IPS DF 6.9 (cell line): Measurements from ENCODE around the gene AP1G2.

Source experiments
- DNase-seq: peaks from one replicate; pipeline ENCODE4 v3.0.0-alpha.2; 2013; ENCODE audit warnings: low read depth, low spot score
- H3K27ac ChIP-seq: one replicate; pipeline ENCODE4 v1.5.1; 2013; ENCODE audit warnings: low read length, control low read depth
- H3K27me3 ChIP-seq: 2 replicates; pipeline ENCODE4 v1.6.1; 2013; ENCODE audit warnings: mild to moderate bottlenecking, low read length; ENCODE audit not compliant: control insufficient read depth, insufficient read depth
- H3K36me3 ChIP-seq: 2 replicates; pipeline ENCODE4 v1.6.1; 2013; ENCODE audit warnings: low read length; ENCODE audit not compliant: control insufficient read depth, insufficient read depth
- H3K4me1 ChIP-seq: 2 replicates; pipeline ENCODE4 v1.6.1; 2013; ENCODE audit warnings: low read length; ENCODE audit not compliant: control insufficient read depth, insufficient read depth
- H3K4me3 ChIP-seq: 2 replicates; pipeline ENCODE4 v1.5.1; 2013; ENCODE audit warnings: mild to moderate bottlenecking, low read length
- H3K9me3 ChIP-seq: 2 replicates; pipeline ENCODE4 v1.6.1; 2013; ENCODE audit warnings: low read length, inconsistent platforms; ENCODE audit not compliant: control insufficient read depth, insufficient read depth
- WGBS: extraction: QIAGEN DNeasy Blood & Tissue Kit; methylation state at CpG from one replicate; pipeline ENCODE4 v1.1.7; 2013; ENCODE audit warnings: mixed read lengths, missing lambda C conversion rate; ENCODE audit not compliant: insufficient read length, insufficient coverage; 5-methylcytosine and 5-hydroxymethylcytosine counted together

The AP1G2 gene

GRCh38 chr14:23528555-23528954, 39.0 kb downstream of the AP1G2 start:
- WGBS: no CpG with 5 or more reads among the region's 1 CpG
- Histone ChIP-seq H3K27ac (no peak overlapping the region), H3K9me3 (no peaks in the 10 kb centered on the region), H3K36me3 (peaks cover 39% of the 10 kb centered on the region), H3K27me3 (no peaks in the 10 kb centered on the region), H3K4me1 (peaks cover 2% of the 10 kb centered on the region; the same call in 1 of the 2 replicates), H3K4me3 (no peak overlapping the region)
- DNase-seq: no peak

- no CpG with 5 or more reads among the region's 8 CpGs for WGBS
- peaks cover 7% of the 10 kb centered on the region; the same call in 1 of the 2 replicates for H3K4me1 ChIP-seq
- H3K9me3 ChIP-seq: no peaks in the 10 kb centered on the region
- no peaks in the 10 kb centered on the region for H3K27me3 ChIP-seq
- no peak overlapping the region for H3K4me3 ChIP-seq
- H3K36me3 ChIP-seq: peaks cover 29% of the 10 kb centered on the region
- no peak overlapping the region for H3K27ac ChIP-seq
- no peak for DNase-seq
Measured at GRCh38 chr14:23525611-23526010, 42.0 kb downstream of the AP1G2 start.

- Histone ChIP-seq H3K9me3 (no peaks in the 10 kb centered on the region), H3K4me3 (no peak overlapping the region), H3K36me3 (peaks cover 29% of the 10 kb centered on the region), H3K4me1 (peaks cover 11% of the 10 kb centered on the region), H3K27ac (no peak overlapping the region), H3K27me3 (no peaks in the 10 kb centered on the region)
- no CpG with 5 or more reads among the region's 14 CpGs for WGBS
- DNase-seq: no peak
Measured at GRCh38 chr14:23524954-23525353, 42.6 kb downstream of the AP1G2 start.

- no peaks in the 10 kb centered on the region for H3K27me3 ChIP-seq
- no peak overlapping the region for H3K4me3 ChIP-seq
- DNase-seq: no peak
- no peaks in the 10 kb centered on the region for H3K9me3 ChIP-seq
- no peak overlapping the region for H3K27ac ChIP-seq
- H3K36me3 ChIP-seq: peaks cover 29% of the 10 kb centered on the region
- H3K4me1 ChIP-seq: peaks cover 12% of the 10 kb centered on the region
- no CpG with 5 or more reads among the region's 16 CpGs for WGBS
Measured at GRCh38 chr14:23523229-23524016, 44.2 kb downstream of the AP1G2 start.

- H3K27me3 ChIP-seq: no peaks in the 10 kb centered on the region
- no peaks in the 10 kb centered on the region for H3K9me3 ChIP-seq
- H3K36me3 ChIP-seq: peaks cover 29% of the 10 kb centered on the region
- no CpG with 5 or more reads among the region's 9 CpGs for WGBS
- H3K4me3 ChIP-seq: no peak overlapping the region
- peaks cover 13% of the 10 kb centered on the region for H3K4me1 ChIP-seq
- no peak for DNase-seq
- H3K27ac ChIP-seq: no peak overlapping the region
Measured at GRCh38 chr14:23522643-23523198, 44.9 kb downstream of the AP1G2 start.

- peaks cover 24% of the 10 kb centered on the region for H3K36me3 ChIP-seq
- H3K4me3 ChIP-seq: no peak overlapping the region
- no peak overlapping the region for H3K27ac ChIP-seq
- H3K27me3 ChIP-seq: no peaks in the 10 kb centered on the region
- no peaks in the 10 kb centered on the region for H3K9me3 ChIP-seq
- no CpG with 5 or more reads among the region's 20 CpGs for WGBS
- peaks cover 13% of the 10 kb centered on the region for H3K4me1 ChIP-seq
- no peak for DNase-seq
Measured at GRCh38 chr14:23521785-23522640, 45.6 kb downstream of the AP1G2 start.

- peaks cover 18% of the 10 kb centered on the region for H3K36me3 ChIP-seq
- no peaks in the 10 kb centered on the region for H3K27me3 ChIP-seq
- H3K4me3 ChIP-seq: no peak overlapping the region
- no CpG with 5 or more reads among the region's 14 CpGs for WGBS
- H3K4me1 ChIP-seq: peaks cover 13% of the 10 kb centered on the region
- no peaks in the 10 kb centered on the region for H3K9me3 ChIP-seq
- no peak for DNase-seq
- H3K27ac ChIP-seq: no peak overlapping the region
Measured at GRCh38 chr14:23520899-23521533, 46.6 kb downstream of the AP1G2 start.

GRCh38 chr14:23518709-23519108, 48.9 kb downstream of the AP1G2 start:
- no peak overlapping the region for H3K4me3 ChIP-seq
- peaks cover 11% of the 10 kb centered on the region for H3K4me1 ChIP-seq
- WGBS: no CpG with 5 or more reads among the region's 4 CpGs
- no peaks in the 10 kb centered on the region for H3K27me3 ChIP-seq
- no peaks in the 10 kb centered on the region for H3K9me3 ChIP-seq
- no peak for DNase-seq
- peaks cover 5% of the 10 kb centered on the region for H3K36me3 ChIP-seq
- no peak overlapping the region for H3K27ac ChIP-seq

- Histone ChIP-seq H3K36me3 (peaks cover 5% of the 10 kb centered on the region), H3K4me1 (peaks cover 8% of the 10 kb centered on the region), H3K27me3 (no peaks in the 10 kb centered on the region), H3K27ac (no peak overlapping the region), H3K9me3 (no peaks in the 10 kb centered on the region), H3K4me3 (no peak overlapping the region)
- no CpG with 5 or more reads among the region's 6 CpGs for WGBS
- DNase-seq: no peak
Measured at GRCh38 chr14:23517650-23518326, 49.8 kb downstream of the AP1G2 start.

GRCh38 chr14:23514644-23514957, 53.0 kb downstream of the AP1G2 start:
- no peak overlapping the region for H3K27ac ChIP-seq
- no peak for DNase-seq
- H3K9me3 ChIP-seq: no peaks in the 10 kb centered on the region
- no CpG with 5 or more reads among the region's 3 CpGs for WGBS
- H3K4me3 ChIP-seq: no peak overlapping the region
- no peaks in the 10 kb centered on the region for H3K36me3 ChIP-seq
- H3K4me1 ChIP-seq: peaks cover 3% of the 10 kb centered on the region
- no peaks in the 10 kb centered on the region for H3K27me3 ChIP-seq
